GM13977 (cell line): ENCODE measurements around the gene PCF11.
A peak's percentile ranks its signal among the peaks of the same experiment; 100 is the strongest.

Experiments
- DNase-seq: peaks from one replicate; pipeline ENCODE4 v3.0.0; 2012; ENCODE audit warnings: low spot score
- CTCF ChIP-seq: IDR thresholded peaks from 2 replicates; pipeline ENCODE4 v1.5.1; 2012; ENCODE audit warnings: mild to moderate bottlenecking, control low read depth; ENCODE audit not compliant: insufficient read depth; ENCODE audit errors: extremely low read depth, missing control alignments
- in situ Hi-C: fragments of 300-500 bp; cut with MboI; formaldehyde crosslinking; loops from one replicate; pipeline ENCODE4 v1.12.0; 2022; ENCODE audit warnings: low sequenced_read_pairs, low pct_unique_long_range_greater_than_20kb, mixed read lengths, inconsistent platforms; ENCODE audit not compliant: unreplicated experiment

The PCF11 gene

GRCh38 chr11:83191491-83191890, 34.6 kb downstream of the PCF11 start:
- DNase-seq = no peak
- no peak for TF ChIP-seq CTCF
- in situ Hi-C loops = no loop called here

- no peak for TF ChIP-seq CTCF
- no peak for DNase-seq
- in situ Hi-C loops = no loop called here
Measured at GRCh38 chr11:83191986-83192385, 35.1 kb downstream of the PCF11 start.

- in situ Hi-C loops = no loop called here
Measured at GRCh38 chr11:83192606-83193245, 35.8 kb downstream of the PCF11 start.

GRCh38 chr11:83193315-83194280, 36.7 kb downstream of the PCF11 start, which contains the start of gene ANKRD42:
ANKRD42 (plus strand) TSS chr11:83193712; CDS start chr11:83194671, 959 bp downstream.
- in situ Hi-C loops = no loop called here
- TF ChIP-seq CTCF = no peak
- peak; percentile 86 for DNase-seq

More at GRCh38 chr11:83192606-83193245, 35.8 kb downstream of the PCF11 start:
- no peak for TF ChIP-seq CTCF
- DNase-seq = no peak

GRCh38 chr11:83194281-83195142, 37.6 kb downstream of the PCF11 start:
- in situ Hi-C loops = no loop called here
- no peak for TF ChIP-seq CTCF
- DNase-seq = peak; percentile 48

- in situ Hi-C loops = no loop called here
- TF ChIP-seq CTCF = no peak
- DNase-seq = no peak
Measured at GRCh38 chr11:83195143-83195466, 38.2 kb downstream of the PCF11 start.
